ENCODE data around the gene ZNF296.

Gene ZNF296

DNA sequence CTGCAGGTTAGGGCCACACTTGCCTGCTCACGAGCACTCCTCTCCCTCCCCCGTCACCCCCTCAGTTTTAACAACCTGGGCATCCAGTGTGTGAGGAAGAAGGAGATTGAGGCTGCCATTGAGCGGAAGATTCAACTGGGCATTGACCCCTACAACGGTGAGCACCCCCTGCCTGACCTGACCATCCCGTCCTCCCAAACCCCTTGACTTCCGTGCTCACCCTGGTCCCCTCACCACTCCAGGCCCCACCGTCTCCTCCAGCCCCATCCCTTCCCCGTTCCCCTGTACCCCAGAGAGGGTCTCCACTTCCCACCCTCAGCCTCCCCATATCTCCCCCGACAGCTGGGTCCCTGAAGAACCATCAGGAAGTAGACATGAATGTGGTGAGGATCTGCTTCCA lies 51.0 kb downstream of the ZNF296 start:
- DNase-seq (ENCODE audit: low read depth, low spot score) = no peak

DNA sequence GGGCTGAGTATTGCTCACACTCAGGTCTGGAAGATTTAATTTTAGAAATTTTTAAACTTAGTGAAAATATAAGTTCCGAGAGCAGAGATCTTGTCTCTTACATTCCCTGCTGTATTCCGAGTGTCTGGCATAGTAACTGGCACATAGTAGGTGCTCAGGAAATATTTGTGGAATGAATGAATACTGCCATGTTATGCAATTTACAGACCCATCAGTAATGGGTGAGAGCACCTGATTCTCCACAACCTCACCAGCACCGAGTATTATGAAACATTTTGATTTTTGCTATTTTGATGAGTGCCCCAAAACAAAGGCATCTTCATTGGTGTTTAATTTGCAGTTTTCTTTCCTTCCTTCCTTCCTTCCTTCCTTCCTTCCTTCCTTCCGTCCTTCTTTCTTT lies 53.2 kb downstream of the ZNF296 start:
- no peak for DNase-seq (ENCODE audit: low read depth, low spot score)

DNA sequence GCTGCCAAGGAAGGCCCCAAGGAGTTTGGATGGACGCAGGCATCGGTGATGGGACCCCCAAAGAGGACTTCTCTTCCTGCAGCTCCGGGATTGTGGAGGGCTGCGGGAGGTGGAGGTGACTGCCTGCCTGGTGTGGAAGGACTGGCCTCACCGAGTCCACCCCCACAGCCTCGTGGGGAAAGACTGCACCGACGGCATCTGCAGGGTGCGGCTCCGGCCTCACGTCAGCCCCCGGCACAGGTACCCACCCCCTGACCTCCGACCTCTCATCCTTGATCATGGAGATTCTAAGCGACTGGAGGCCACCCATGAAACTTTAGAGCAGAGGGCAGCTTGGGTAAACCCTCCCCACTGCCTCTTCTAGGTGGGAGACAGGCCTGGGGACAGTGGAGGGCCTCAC lies 54.3 kb downstream of the ZNF296 start:
- no peak for DNase-seq (ENCODE audit: low read depth, low spot score)
